GM12878 (cell line): ENCODE results near the gene CSPG5. TPM values are rescaled to one million over a fixed set of nuclear protein-coding genes. Genes with fewer than 3 reads are reported as not detected.

Experiments used
- ATAC-seq: fragments of 200-7000 bp; cut with Tn5 transposase; 3 replicates; pipeline ENCODE4 v1.9.1; 2020; ENCODE audit warnings: mild to moderate bottlenecking, moderate library complexity
- BruUV-seq: library from RNA; stranded (reverse); fragments of 400-500 nt; replicated peaks from 2 replicates; lab custom pipeline; 2021; lab: Mats Ljungman, UMichigan
- CTCF ChIA-PET: fragments of 300-600 bp; sonication (Branson Sonifier 250); formaldehyde crosslinking; extraction: SDS; loops from one replicate; lab custom pipeline; 2021; ENCODE audit warnings: inconsistent platforms; lab: Yijun Ruan, JAX
- POLR2A ChIA-PET: fragments of 350-600 bp; formaldehyde crosslinking; extraction: SDS; loops from one replicate; lab custom pipeline; 2021; ENCODE audit warnings: inconsistent platforms; lab: Charles Lee
- RAD21 ChIA-PET: fragments of 300-600 bp; sonication (Branson Sonifier 250); formaldehyde crosslinking; loops from one replicate; lab custom pipeline; 2023; ENCODE audit warnings: antibody characterized with exemption; ENCODE audit not compliant: unreplicated experiment; lab: Charles Lee
- SMC1A ChIA-PET: fragments of 300-600 bp; sonication (Branson Sonifier 250); formaldehyde crosslinking; loops from one replicate; lab custom pipeline; 2023; ENCODE audit not compliant: unreplicated experiment, uncharacterized antibody; lab: Charles Lee
- DNase-seq: peaks from one replicate; pipeline ENCODE4 v3.0.0-alpha.2; 2011; ENCODE audit warnings: low read depth, low spot score
- FAIRE-seq: peaks from 3 replicates; lab custom pipeline; 2011; peaks lifted over from hg19 to GRCh38; lab: Jason Lieb, UNC
- H2AFZ ChIP-seq: 2 replicates; pipeline ENCODE4 v1.6.0; 2011; ENCODE audit warnings: low read depth, low read length, control low read depth; ENCODE audit not compliant: control insufficient read depth
- H3K27ac ChIP-seq: 2 replicates; pipeline ENCODE4 v1.5.1; 2011; ENCODE audit warnings: control low read depth; ENCODE audit not compliant: control insufficient read depth, insufficient read depth
- H3K27me3 ChIP-seq, 2 experiments: replicated peaks in 1 of 2; 2 replicates each; pipeline versions ENCODE4 v1.6.0 to v1.6.1; 2011; ENCODE audit warnings: low read length in 1 of 2; ENCODE audit not compliant: control insufficient read depth in 2 of 2, insufficient read depth in 2 of 2
- H3K36me3 ChIP-seq, 2 experiments: 2 replicates each; pipeline ENCODE4 v1.5.1; 2011; ENCODE audit warnings: low read length in 1 of 2; ENCODE audit not compliant: control insufficient read depth in 2 of 2, insufficient read depth in 2 of 2
- H3K4me1 ChIP-seq: 2 replicates; pipeline ENCODE4 v1.6.1; 2011; ENCODE audit warnings: mild to moderate bottlenecking, low read length, moderate library complexity, mixed read lengths; ENCODE audit not compliant: control insufficient read depth, insufficient read depth
- H3K4me2 ChIP-seq: 2 replicates; pipeline ENCODE4 v1.6.0; 2011; ENCODE audit warnings: control low read depth; ENCODE audit not compliant: control insufficient read depth, insufficient read depth
- H3K4me3 ChIP-seq: fragments of 200-600 bp; sonication (generic); 2 replicates; pipeline ENCODE4 v1.5.1; 2016
- H3K79me2 ChIP-seq: 2 replicates; pipeline ENCODE4 v1.6.0; 2011; ENCODE audit warnings: low read length; ENCODE audit not compliant: control insufficient read depth, insufficient read depth
- H3K9ac ChIP-seq: 2 replicates; pipeline ENCODE4 v1.8.0; 2011; ENCODE audit warnings: low read length, control low read depth, mixed read lengths; ENCODE audit not compliant: control insufficient read depth, insufficient read depth
- H3K9me3 ChIP-seq: replicated peaks from 3 replicates; pipeline ENCODE4 v1.5.1; 2011; ENCODE audit warnings: mild to moderate bottlenecking, low read length; ENCODE audit not compliant: control insufficient read depth, insufficient read depth
- H4K20me1 ChIP-seq: 2 replicates; pipeline ENCODE4 v1.6.0; 2011; ENCODE audit not compliant: control insufficient read depth, insufficient read depth
- JUND ChIP-seq: IDR thresholded peaks from 2 replicates; pipeline ENCODE4 v1.6.1; 2012; ENCODE audit warnings: low read depth, mild to moderate bottlenecking, low read length, improper control_type of control experiment, moderate library complexity
- KAT2A ChIP-seq: conservative IDR thresholded peaks from 2 replicates; pipeline ENCODE4 v1.6.1; 2011; ENCODE audit warnings: low read depth, low read length; ENCODE audit not compliant: control insufficient read depth
- KLF5 ChIP-seq: fragments of 450-650 bp; IDR thresholded peaks from 2 replicates; pipeline ENCODE4 v1.6.1; 2014; ENCODE audit warnings: mild to moderate bottlenecking; ENCODE audit not compliant: partially characterized antibody
- POU2F2 ChIP-seq: IDR thresholded peaks from 3 replicates; pipeline ENCODE4 v1.6.1; 2011; ENCODE audit warnings: low read depth, mild to moderate bottlenecking, low read length, borderline replicate concordance
- SREBF1 ChIP-seq: IDR thresholded peaks from 2 replicates; pipeline ENCODE4 v1.6.1; 2012; ENCODE audit warnings: mild to moderate bottlenecking, low read length
- WGBS: methylation state at CpG from one replicate; pipeline ENCODE4 v1.1.6; 2016; ENCODE audit warnings: low lambda C conversion rate; ENCODE audit not compliant: insufficient replicate concordance, insufficient coverage; ENCODE audit errors: missing lambda C conversion rate; 5-methylcytosine and 5-hydroxymethylcytosine counted together
- in situ Hi-C: fragments of 300-500 bp; cut with MboI; formaldehyde crosslinking; loops from 9 replicates; pipeline ENCODE4 v1.14.3; 2018; ENCODE audit warnings: mixed read lengths
- intact Hi-C: fragments of 100-400 bp; cut with micrococcal nuclease; formaldehyde crosslinking; loops from one replicate; pipeline ENCODE4 v1.14.2; 2022; ENCODE audit not compliant: unreplicated experiment
- polyA plus RNA-seq, 11 experiments: library from polyadenylated mRNA; depleted of rRNA in 4 of 11; unstranded in 6 of 11; stranded (reverse) in 5 of 11; fragments of >200 nt; fragmentation: Nextera tagmentation in 4 of 11; fragmentation: Illumina TruSeq in 1 of 11; extraction: Ambion mirVana in 4 of 11; extraction: Trizol in 1 of 11; gene quantifications; 1 replicate in 1 of 11; 2 replicates in 10 of 11; pipeline versions ENCODE4 v1.2.1 to v1.2.3, GENCODE V29; 2011 to 2016; ENCODE audit warnings: inconsistent platforms in 2 of 11, missing spikeins in 2 of 11, low read depth in 1 of 11
- total RNA-seq, 4 experiments: library from RNA; depleted of rRNA in 3 of 4; stranded (reverse); fragments of >200 nt in 3 of 4; fragmentation: Illumina TruSeq in 1 of 4; extraction: Trizol in 1 of 4; gene quantifications; 2 replicates each; pipeline versions ENCODE4 v1.2.1 to v1.2.3, GENCODE V29; 2013 to 2021
- TF ChIP-seq, protein P1 (sequence below): IDR thresholded peaks from 2 replicates; pipeline ENCODE4 v1.6.1; 2012; ENCODE audit warnings: low read depth, low read length, improper control_type of control experiment
- TF ChIP-seq, protein P2 (sequence below): fragments of 450-650 bp; IDR thresholded peaks from 2 replicates; pipeline ENCODE4 v1.6.1; 2016; ENCODE audit warnings: mild to moderate bottlenecking
- TF ChIP-seq, protein P3 (sequence below): fragments of 450-650 bp; formaldehyde crosslinking; IDR thresholded peaks from 2 replicates; pipeline ENCODE4 v1.4.0; 2020; ENCODE audit warnings: mild to moderate bottlenecking, moderate library complexity

Gene CSPG5
- total and polyA plus RNA-seq, 10 of the 15 experiments (the other 5 are each of a cell fraction or from before 2014, with no cell fraction given), result 0.08 to 0.17 TPM; not detected in 8

DNA sequence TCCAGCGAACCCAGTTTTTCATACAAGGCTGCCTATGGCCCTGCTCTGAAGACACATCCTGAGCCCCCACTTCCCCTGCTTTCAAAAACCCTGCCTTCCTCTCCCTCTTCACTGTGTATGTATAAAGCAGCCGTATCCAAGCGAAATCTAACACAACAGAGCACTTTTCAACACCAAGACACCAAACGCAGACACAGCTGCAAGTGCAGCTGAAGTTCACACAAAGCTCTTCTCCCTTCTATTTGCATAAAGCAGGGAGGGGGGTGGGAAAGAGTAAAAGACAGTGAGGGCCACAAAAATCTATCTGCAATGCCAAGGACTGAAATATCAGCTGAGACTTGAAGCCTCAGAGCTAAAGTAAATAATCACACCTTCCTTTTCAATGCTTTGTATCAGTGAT, 35.1 kb upstream of the CSPG5 start:
- Histone ChIP-seq H3K27ac (no peak overlapping the region), H2AFZ (no peak overlapping the region), H3K36me3 (peaks cover 8 to 46% of the 10 kb centered on the region in 2 experiments), H3K4me1 (no peaks in the 10 kb centered on the region), H3K9me3 (no peaks in the 10 kb centered on the region)
- ChIA-PET SMC1A (no interaction called here), CTCF (interaction anchor here (0.7 kb wide), 1 partner anchor 1126 kb away, joined by 3 read pairs; no protein-coding TSS in a partner anchor), POLR2A (interaction anchor here (0.7 kb wide), 2 partner anchors 13 to 1102 kb away, joined by 3 to 4 read pairs; no protein-coding TSS in a partner anchor)
- no TSS peak for BruUV-seq
- ATAC-seq (no peak), FAIRE-seq (no peak)
- intact Hi-C loops (no loop called here), in situ Hi-C loops (no loop called here)
- TF ChIP-seq KLF5, result no peak
- TF ChIP-seq JUND, result no peak
- TF ChIP-seq POU2F2, result peak; percentile 73; the same call in 2 of the 3 replicates
- TF ChIP-seq, protein P1, sequence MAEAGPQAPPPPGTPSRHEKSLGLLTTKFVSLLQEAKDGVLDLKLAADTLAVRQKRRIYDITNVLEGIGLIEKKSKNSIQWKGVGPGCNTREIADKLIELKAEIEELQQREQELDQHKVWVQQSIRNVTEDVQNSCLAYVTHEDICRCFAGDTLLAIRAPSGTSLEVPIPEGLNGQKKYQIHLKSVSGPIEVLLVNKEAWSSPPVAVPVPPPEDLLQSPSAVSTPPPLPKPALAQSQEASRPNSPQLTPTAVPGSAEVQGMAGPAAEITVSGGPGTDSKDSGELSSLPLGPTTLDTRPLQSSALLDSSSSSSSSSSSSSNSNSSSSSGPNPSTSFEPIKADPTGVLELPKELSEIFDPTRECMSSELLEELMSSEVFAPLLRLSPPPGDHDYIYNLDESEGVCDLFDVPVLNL, result no peak
- no peak for TF ChIP-seq KAT2A
- TF ChIP-seq, protein P2, sequence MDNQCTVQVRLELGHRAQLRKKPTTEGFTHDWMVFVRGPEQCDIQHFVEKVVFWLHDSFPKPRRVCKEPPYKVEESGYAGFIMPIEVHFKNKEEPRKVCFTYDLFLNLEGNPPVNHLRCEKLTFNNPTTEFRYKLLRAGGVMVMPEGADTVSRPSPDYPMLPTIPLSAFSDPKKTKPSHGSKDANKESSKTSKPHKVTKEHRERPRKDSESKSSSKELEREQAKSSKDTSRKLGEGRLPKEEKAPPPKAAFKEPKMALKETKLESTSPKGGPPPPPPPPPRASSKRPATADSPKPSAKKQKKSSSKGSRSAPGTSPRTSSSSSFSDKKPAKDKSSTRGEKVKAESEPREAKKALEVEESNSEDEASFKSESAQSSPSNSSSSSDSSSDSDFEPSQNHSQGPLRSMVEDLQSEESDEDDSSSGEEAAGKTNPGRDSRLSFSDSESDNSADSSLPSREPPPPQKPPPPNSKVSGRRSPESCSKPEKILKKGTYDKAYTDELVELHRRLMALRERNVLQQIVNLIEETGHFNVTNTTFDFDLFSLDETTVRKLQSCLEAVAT, result no peak
- TF ChIP-seq SREBF1, result no peak
- TF ChIP-seq, protein P3, sequence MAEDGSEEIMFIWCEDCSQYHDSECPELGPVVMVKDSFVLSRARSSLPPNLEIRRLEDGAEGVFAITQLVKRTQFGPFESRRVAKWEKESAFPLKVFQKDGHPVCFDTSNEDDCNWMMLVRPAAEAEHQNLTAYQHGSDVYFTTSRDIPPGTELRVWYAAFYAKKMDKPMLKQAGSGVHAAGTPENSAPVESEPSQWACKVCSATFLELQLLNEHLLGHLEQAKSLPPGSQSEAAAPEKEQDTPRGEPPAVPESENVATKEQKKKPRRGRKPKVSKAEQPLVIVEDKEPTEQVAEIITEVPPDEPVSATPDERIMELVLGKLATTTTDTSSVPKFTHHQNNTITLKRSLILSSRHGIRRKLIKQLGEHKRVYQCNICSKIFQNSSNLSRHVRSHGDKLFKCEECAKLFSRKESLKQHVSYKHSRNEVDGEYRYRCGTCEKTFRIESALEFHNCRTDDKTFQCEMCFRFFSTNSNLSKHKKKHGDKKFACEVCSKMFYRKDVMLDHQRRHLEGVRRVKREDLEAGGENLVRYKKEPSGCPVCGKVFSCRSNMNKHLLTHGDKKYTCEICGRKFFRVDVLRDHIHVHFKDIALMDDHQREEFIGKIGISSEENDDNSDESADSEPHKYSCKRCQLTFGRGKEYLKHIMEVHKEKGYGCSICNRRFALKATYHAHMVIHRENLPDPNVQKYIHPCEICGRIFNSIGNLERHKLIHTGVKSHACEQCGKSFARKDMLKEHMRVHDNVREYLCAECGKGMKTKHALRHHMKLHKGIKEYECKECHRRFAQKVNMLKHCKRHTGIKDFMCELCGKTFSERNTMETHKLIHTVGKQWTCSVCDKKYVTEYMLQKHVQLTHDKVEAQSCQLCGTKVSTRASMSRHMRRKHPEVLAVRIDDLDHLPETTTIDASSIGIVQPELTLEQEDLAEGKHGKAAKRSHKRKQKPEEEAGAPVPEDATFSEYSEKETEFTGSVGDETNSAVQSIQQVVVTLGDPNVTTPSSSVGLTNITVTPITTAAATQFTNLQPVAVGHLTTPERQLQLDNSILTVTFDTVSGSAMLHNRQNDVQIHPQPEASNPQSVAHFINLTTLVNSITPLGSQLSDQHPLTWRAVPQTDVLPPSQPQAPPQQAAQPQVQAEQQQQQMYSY (CRISPR knock-in tag), result no peak
- TF ChIP-seq, all 136 proteins: peak for 1
- Histone ChIP-seq H3K4me2 (no peak overlapping the region), H3K79me2 (no peaks in the 10 kb centered on the region), H4K20me1 (no peaks in the 10 kb centered on the region), H3K9ac (no peak overlapping the region), H3K4me3 (no peak overlapping the region), H3K27me3 (no peaks in the 10 kb centered on the region)
- DNase-seq, result no peak
- 75% methylated on average over 4 of the region's 4 CpGs for WGBS
- RAD21 ChIA-PET, result no interaction called here
